SK-N-MC (cell line): ENCODE measurements around the gene LEMD1.

Experiments used
- DNase-seq: peaks from one replicate; pipeline ENCODE4 v3.0.0-alpha.2; 2011; ENCODE audit warnings: low read depth, low spot score
- H3K27ac ChIP-seq: fragments of 200-600 bp; sonication (generic); 2 replicates; pipeline ENCODE4 v1.5.1; 2016; ENCODE audit warnings: mixed run types
- H3K36me3 ChIP-seq: fragments of 200-600 bp; sonication (generic); 2 replicates; pipeline ENCODE4 v1.6.1; 2017; ENCODE audit warnings: antibody characterized with exemption, low read length, mixed read lengths; ENCODE audit not compliant: insufficient read depth
- H3K4me3 ChIP-seq: fragments of 200-600 bp; sonication (generic); 2 replicates; pipeline ENCODE4 v1.5.1; 2016
- H3K9ac ChIP-seq: fragments of 200-600 bp; sonication (generic); 2 replicates; pipeline ENCODE4 v1.8.0; 2017; ENCODE audit warnings: mixed run types, mixed read lengths; ENCODE audit not compliant: insufficient read length
- H3K9me3 ChIP-seq: fragments of 200-600 bp; sonication (generic); 2 replicates; pipeline ENCODE4 v1.6.1; 2017; ENCODE audit warnings: low read depth, mild to moderate bottlenecking, antibody characterized with exemption, low read length, moderate library complexity, mixed read lengths
- EZH2 ChIP-seq: fragments of 200-600 bp; sonication (generic); IDR thresholded peaks from one replicate; pipeline ENCODE4 v1.6.1; 2017; ENCODE audit warnings: antibody characterized with exemption
- FOXP2 ChIP-seq: optimal IDR thresholded peaks from 2 replicates; pipeline ENCODE3; 2011; ENCODE audit warnings: mild to moderate bottlenecking, moderate library complexity; ENCODE audit not compliant: insufficient read depth; ENCODE audit errors: extremely low read length, control extremely low read depth
- POLR2AphosphoS5 ChIP-seq: IDR thresholded peaks from 2 replicates; pipeline ENCODE4 v1.6.1; 2012; ENCODE audit warnings: mild to moderate bottlenecking, low read depth, low read length, borderline replicate concordance

LEMD1 gene

GRCh38 chr1:205454903-205455335 is 33.1 kb upstream of the LEMD1 start:
- Histone ChIP-seq H3K36me3 (no peaks in the 10 kb centered on the region), H3K9me3 (no peaks in the 10 kb centered on the region), H3K4me3 (no peak overlapping the region), H3K27ac (no peak overlapping the region), H3K9ac (no peak overlapping the region)
- DNase-seq = no peak
- TF ChIP-seq FOXP2 (no peak), POLR2AphosphoS5 (no peak), EZH2 (no peak)

GRCh38 chr1:205453466-205453865 is 31.6 kb upstream of the LEMD1 start:
- Histone ChIP-seq H3K9me3 (no peaks in the 10 kb centered on the region), H3K9ac (no peak overlapping the region), H3K27ac (no peak overlapping the region), H3K4me3 (no peak overlapping the region), H3K36me3 (no peaks in the 10 kb centered on the region)
- TF ChIP-seq FOXP2 (no peak), EZH2 (no peak)
- no peak for DNase-seq

- no peak for DNase-seq
- TF ChIP-seq FOXP2 (no peak), POLR2AphosphoS5 (no peak), EZH2 (no peak)
- Histone ChIP-seq H3K9ac (no peak overlapping the region), H3K27ac (no peak overlapping the region), H3K4me3 (no peak overlapping the region), H3K36me3 (no peaks in the 10 kb centered on the region), H3K9me3 (no peaks in the 10 kb centered on the region)
Observed at GRCh38 chr1:205452933-205453332, 31.1 kb upstream of the LEMD1 start.

GRCh38 chr1:205452364-205452763 is 30.5 kb upstream of the LEMD1 start:
- H3K4me3 ChIP-seq = no peak overlapping the region
- H3K27ac ChIP-seq = no peak overlapping the region
- no peak for DNase-seq
- H3K36me3 ChIP-seq = no peaks in the 10 kb centered on the region
- H3K9me3 ChIP-seq = no peaks in the 10 kb centered on the region
- H3K9ac ChIP-seq = no peak overlapping the region
- TF ChIP-seq POLR2AphosphoS5 = no peak
- TF ChIP-seq EZH2 = no peak
- no peak for TF ChIP-seq FOXP2

- H3K4me3 ChIP-seq = no peak overlapping the region
- TF ChIP-seq POLR2AphosphoS5 (no peak), EZH2 (no peak), FOXP2 (no peak)
- no peak overlapping the region for H3K9ac ChIP-seq
- DNase-seq = no peak
- no peaks in the 10 kb centered on the region for H3K36me3 ChIP-seq
- H3K27ac ChIP-seq = no peak overlapping the region
- H3K9me3 ChIP-seq = no peaks in the 10 kb centered on the region
Observed at GRCh38 chr1:205451759-205452164, 29.9 kb upstream of the LEMD1 start.

- no peak for DNase-seq
- H3K27ac ChIP-seq = no peak overlapping the region
- no peak overlapping the region for H3K9ac ChIP-seq
- H3K4me3 ChIP-seq = no peak overlapping the region
- no peaks in the 10 kb centered on the region for H3K9me3 ChIP-seq
- no peaks in the 10 kb centered on the region for H3K36me3 ChIP-seq
- TF ChIP-seq POLR2AphosphoS5 (no peak), FOXP2 (no peak), EZH2 (no peak)
Observed at GRCh38 chr1:205451202-205451601, 29.3 kb upstream of the LEMD1 start.

- H3K27ac ChIP-seq = no peak overlapping the region
- H3K36me3 ChIP-seq = no peaks in the 10 kb centered on the region
- no peak for DNase-seq
- no peak for TF ChIP-seq POLR2AphosphoS5
- TF ChIP-seq FOXP2 = no peak
- TF ChIP-seq EZH2 = no peak
- no peak overlapping the region for H3K4me3 ChIP-seq
- no peaks in the 10 kb centered on the region for H3K9me3 ChIP-seq
- H3K9ac ChIP-seq = no peak overlapping the region
Observed at GRCh38 chr1:205450448-205450847, 28.6 kb upstream of the LEMD1 start.

- no peaks in the 10 kb centered on the region for H3K9me3 ChIP-seq
- DNase-seq = no peak
- TF ChIP-seq FOXP2 (no peak), EZH2 (no peak), POLR2AphosphoS5 (no peak)
- H3K36me3 ChIP-seq = no peaks in the 10 kb centered on the region
- H3K9ac ChIP-seq = no peak overlapping the region
- no peak overlapping the region for H3K4me3 ChIP-seq
- no peak overlapping the region for H3K27ac ChIP-seq
Observed at GRCh38 chr1:205449750-205450443, 28.0 kb upstream of the LEMD1 start.

GRCh38 chr1:205449254-205449749 is 27.4 kb upstream of the LEMD1 start:
- H3K27ac ChIP-seq = no peak overlapping the region
- H3K4me3 ChIP-seq = no peak overlapping the region
- H3K9ac ChIP-seq = no peak overlapping the region
- H3K9me3 ChIP-seq = no peaks in the 10 kb centered on the region
- no peak for DNase-seq
- H3K36me3 ChIP-seq = no peaks in the 10 kb centered on the region
- no peak for TF ChIP-seq FOXP2
- no peak for TF ChIP-seq EZH2
- no peak for TF ChIP-seq POLR2AphosphoS5
